Muscle layer of colon (tissue), 2 donors: ENCODE measurements around the gene ITPKA.

Experiments
- H3K27ac ChIP-seq: one replicate; pipeline ENCODE4 v1.7.0; 2013; ENCODE audit warnings: low read depth, mild to moderate bottlenecking, low read length, moderate library complexity
- H3K27me3 ChIP-seq, 2 donors: one replicate each; pipeline ENCODE4 v1.7.0; 2013; ENCODE audit warnings: low read length in 2 of 2, mild to moderate bottlenecking in 2 of 2; ENCODE audit not compliant: insufficient read depth in 2 of 2, control insufficient read depth in 1 of 2
- H3K36me3 ChIP-seq: one replicate; pipeline ENCODE4 v1.7.0; 2013; ENCODE audit warnings: mild to moderate bottlenecking, low read length; ENCODE audit not compliant: insufficient read depth
- H3K4me1 ChIP-seq: one replicate; pipeline ENCODE4 v1.7.0; 2013; ENCODE audit warnings: mild to moderate bottlenecking, low read length; ENCODE audit not compliant: insufficient read depth
- H3K4me3 ChIP-seq, 2 donors: one replicate each; pipeline ENCODE4 v1.7.0; 2013; ENCODE audit warnings: low read length in 2 of 2, low read depth in 1 of 2, mild to moderate bottlenecking in 1 of 2, moderate library complexity in 1 of 2
- H3K9ac ChIP-seq: one replicate; pipeline ENCODE4 v1.7.0; 2013; ENCODE audit warnings: low read length
- H3K9me3 ChIP-seq: one replicate; pipeline ENCODE4 v1.7.0; 2013; ENCODE audit warnings: mild to moderate bottlenecking, low read length
- donor health status: abdominal sarcoma.
- donor health status: Adenocarcinoma of cecum.

Gene ITPKA

GRCh38 chr15:41502795-41503668, 9.4 kb downstream of the ITPKA start:
- H3K9ac ChIP-seq, result no peak overlapping the region
- peak overlapping the region in 1 of 2 donors; percentile 24 for H3K4me3 ChIP-seq
- H3K36me3 ChIP-seq, result no peaks in the 10 kb centered on the region
- no peak overlapping the region for H3K27ac ChIP-seq
- H3K9me3 ChIP-seq, result no peaks in the 10 kb centered on the region
- peaks cover 15% of the 10 kb centered on the region for H3K4me1 ChIP-seq
- peaks cover 8 to 40% of the 10 kb centered on the region in 2 donors for H3K27me3 ChIP-seq

GRCh38 chr15:41503669-41504010, 10.0 kb downstream of the ITPKA start:
- Histone ChIP-seq H3K36me3 (no peaks in the 10 kb centered on the region), H3K27me3 (peaks cover 8 to 40% of the 10 kb centered on the region in 2 donors), H3K4me3 (no peak overlapping the region), H3K27ac (no peak overlapping the region), H3K9ac (no peak overlapping the region), H3K4me1 (peaks cover 15% of the 10 kb centered on the region), H3K9me3 (no peaks in the 10 kb centered on the region)

GRCh38 chr15:41504751-41505492, 11.2 kb downstream of the ITPKA start:
- Histone ChIP-seq H3K4me1 (peaks cover 15% of the 10 kb centered on the region), H3K9ac (no peak overlapping the region), H3K27me3 (peaks cover 8 to 40% of the 10 kb centered on the region in 2 donors), H3K9me3 (no peaks in the 10 kb centered on the region), H3K4me3 (no peak overlapping the region), H3K36me3 (no peaks in the 10 kb centered on the region), H3K27ac (no peak overlapping the region)

- H3K9ac ChIP-seq, result no peak overlapping the region
- H3K36me3 ChIP-seq, result no peaks in the 10 kb centered on the region
- H3K4me1 ChIP-seq, result peaks cover 15% of the 10 kb centered on the region
- H3K9me3 ChIP-seq, result no peaks in the 10 kb centered on the region
- H3K27ac ChIP-seq, result no peak overlapping the region
- peaks cover 8 to 35% of the 10 kb centered on the region in 2 donors for H3K27me3 ChIP-seq
- no peak overlapping the region for H3K4me3 ChIP-seq
These were observed 12.1 kb downstream of the ITPKA start for GRCh38 chr15:41505776-41506175.

- Histone ChIP-seq H3K27ac (no peak overlapping the region), H3K27me3 (peaks cover 8 to 36% of the 10 kb centered on the region in 2 donors), H3K9ac (no peak overlapping the region), H3K9me3 (no peaks in the 10 kb centered on the region), H3K4me1 (peaks cover 12% of the 10 kb centered on the region), H3K36me3 (no peaks in the 10 kb centered on the region), H3K4me3 (no peak overlapping the region)
These were observed 13.2 kb downstream of the ITPKA start for GRCh38 chr15:41506796-41507341.

- no peaks in the 10 kb centered on the region for H3K36me3 ChIP-seq
- peaks cover 9% of the 10 kb centered on the region for H3K4me1 ChIP-seq
- H3K27ac ChIP-seq, result no peak overlapping the region
- no peak overlapping the region for H3K9ac ChIP-seq
- no peaks in the 10 kb centered on the region for H3K9me3 ChIP-seq
- peaks cover 11 to 36% of the 10 kb centered on the region in 2 donors for H3K27me3 ChIP-seq
- H3K4me3 ChIP-seq, result no peak overlapping the region
These were observed 14.2 kb downstream of the ITPKA start for GRCh38 chr15:41507820-41508290.

- Histone ChIP-seq H3K4me1 (peaks cover 15% of the 10 kb centered on the region), H3K9me3 (no peaks in the 10 kb centered on the region), H3K9ac (no peak overlapping the region), H3K27ac (no peak overlapping the region), H3K27me3 (peaks cover 19 to 32% of the 10 kb centered on the region in 2 donors), H3K4me3 (no peak overlapping the region), H3K36me3 (no peaks in the 10 kb centered on the region)
These were observed 17.1 kb downstream of the ITPKA start for GRCh38 chr15:41510728-41511127.

GRCh38 chr15:41511331-41511898, 17.7 kb downstream of the ITPKA start:
- Histone ChIP-seq H3K4me3 (no peak overlapping the region), H3K9ac (no peak overlapping the region)

GRCh38 chr15:41511899-41512369, 18.3 kb downstream of the ITPKA start:
- H3K4me3 ChIP-seq, result peak overlapping the region in 1 of 2 donors; percentile 55
- H3K36me3 ChIP-seq, result no peaks in the 10 kb centered on the region
- no peak overlapping the region for H3K27ac ChIP-seq
- H3K9me3 ChIP-seq, result no peaks in the 10 kb centered on the region
- H3K9ac ChIP-seq, result no peak overlapping the region
- H3K4me1 ChIP-seq, result peaks cover 15% of the 10 kb centered on the region
- H3K27me3 ChIP-seq, result peaks cover 19 to 32% of the 10 kb centered on the region in 2 donors

More at GRCh38 chr15:41511331-41511898, 17.7 kb downstream of the ITPKA start:
- H3K9me3 ChIP-seq, result no peaks in the 10 kb centered on the region
- no peaks in the 10 kb centered on the region for H3K36me3 ChIP-seq
- no peak overlapping the region for H3K27ac ChIP-seq
- peaks cover 15% of the 10 kb centered on the region for H3K4me1 ChIP-seq
- peaks cover 19 to 32% of the 10 kb centered on the region in 2 donors for H3K27me3 ChIP-seq

- H3K27ac ChIP-seq, result no peak overlapping the region
- peak overlapping the region; percentile 47 to 55 for H3K4me3 ChIP-seq
- H3K36me3 ChIP-seq, result no peaks in the 10 kb centered on the region
- no peaks in the 10 kb centered on the region for H3K9me3 ChIP-seq
- peaks cover 19 to 32% of the 10 kb centered on the region in 2 donors for H3K27me3 ChIP-seq
- no peak overlapping the region for H3K9ac ChIP-seq
- peaks cover 15% of the 10 kb centered on the region for H3K4me1 ChIP-seq
These were observed 18.9 kb downstream of the ITPKA start for GRCh38 chr15:41512512-41512939.
